OCI-LY7 (cell line): ENCODE data around the gene DCDC2C. TPM values are rescaled to one million over a fixed set of nuclear protein-coding genes. Genes with fewer than 3 reads are reported as not detected.

Experiments
- BruUV-seq: library from RNA; stranded (reverse); fragments of 400-500 nt; replicated peaks from 2 replicates; lab custom pipeline; 2021; lab: Mats Ljungman, UMichigan
- CTCF ChIA-PET: fragments of 300-600 bp; sonication (Branson Sonifier 250); formaldehyde crosslinking; loops from one replicate; lab custom pipeline; 2022; ENCODE audit warnings: antibody characterized with exemption; ENCODE audit not compliant: unreplicated experiment; lab: Charles Lee
- POLR2A ChIA-PET: fragments of 300-600 bp; sonication (Branson Sonifier 250); formaldehyde crosslinking; loops from one replicate; lab custom pipeline; 2022; ENCODE audit warnings: antibody characterized with exemption; lab: Charles Lee
- DNase-seq: peaks from one replicate; pipeline ENCODE4 v3.0.0-alpha.2; 2015; ENCODE audit warnings: low spot score
- H2AFZ ChIP-seq: fragments of 200-600 bp; sonication (generic), shearing (Covaris generic); 2 replicates; pipeline ENCODE4 v1.6.1; 2014; ENCODE audit warnings: mild to moderate bottlenecking, antibody characterized with exemption, low read length, moderate library complexity
- H3K27ac ChIP-seq: fragments of 200-600 bp; sonication (generic); 2 replicates; pipeline ENCODE4 v1.5.1; 2014; ENCODE audit warnings: mixed run types, low read depth, mild to moderate bottlenecking, moderate library complexity, low read length, inconsistent platforms; ENCODE audit not compliant: poor library complexity, severe bottlenecking
- H3K36me3 ChIP-seq: fragments of 200-600 bp; sonication (generic); 2 replicates; pipeline ENCODE4 v1.6.1; 2014; ENCODE audit warnings: mild to moderate bottlenecking, antibody characterized with exemption, low read length, moderate library complexity, mixed read lengths; ENCODE audit not compliant: insufficient read depth
- H3K4me1 ChIP-seq: fragments of 200-600 bp; sonication (generic); 2 replicates; pipeline ENCODE4 v1.5.1; 2014; ENCODE audit warnings: mild to moderate bottlenecking, low read length; ENCODE audit not compliant: insufficient read depth, poor library complexity, severe bottlenecking
- H3K4me2 ChIP-seq: fragments of 200-600 bp; sonication (generic); 2 replicates; pipeline ENCODE4 v1.6.1; 2014; ENCODE audit warnings: mild to moderate bottlenecking, low read length
- H3K4me3 ChIP-seq: fragments of 200-600 bp; sonication (generic); 2 replicates; pipeline ENCODE4 v1.5.1; 2014; ENCODE audit warnings: mild to moderate bottlenecking, low read depth, low read length; ENCODE audit not compliant: poor library complexity, severe bottlenecking
- H3K79me2 ChIP-seq: fragments of 200-600 bp; sonication (generic); 2 replicates; pipeline ENCODE4 v1.6.1; 2016; ENCODE audit warnings: low read depth, mild to moderate bottlenecking, low read length, moderate library complexity, mixed read lengths; ENCODE audit not compliant: insufficient read depth
- H3K9me2 ChIP-seq: fragments of 200-600 bp; sonication (generic); 2 replicates; pipeline ENCODE4 v1.6.1; 2016; ENCODE audit warnings: mild to moderate bottlenecking, low read length, mixed read lengths; ENCODE audit not compliant: insufficient read depth
- H3K9me3 ChIP-seq: fragments of 200-600 bp; sonication (generic); 2 replicates; pipeline ENCODE4 v1.6.1; 2014; ENCODE audit warnings: mild to moderate bottlenecking, mixed run types, low read length, mixed read lengths
- H4K20me1 ChIP-seq: fragments of 200-600 bp; sonication (generic); 2 replicates; pipeline ENCODE4 v1.6.1; 2014; ENCODE audit warnings: mild to moderate bottlenecking, antibody characterized with exemption, low read length, moderate library complexity, mixed read lengths; ENCODE audit not compliant: insufficient read depth
- EZH2phosphoT487 ChIP-seq: fragments of 200-600 bp; sonication (generic); IDR thresholded peaks from 2 replicates; pipeline ENCODE4 v1.6.1; 2018; ENCODE audit warnings: low read depth, borderline replicate concordance, mild to moderate bottlenecking, mixed run types, antibody characterized with exemption, low read length, moderate library complexity, mixed read lengths
- intact Hi-C: fragments of 100-400 bp; cut with micrococcal nuclease; formaldehyde crosslinking; loops from one replicate; pipeline ENCODE4 v1.10.0; 2022; ENCODE audit not compliant: unreplicated experiment
- total RNA-seq, 2 experiments: library from RNA; depleted of rRNA in 1 of 2; stranded (reverse); fragments of >200 nt in 1 of 2; shearing (Covaris generic) in 1 of 2; gene quantifications; 2 replicates each; pipeline ENCODE4 v1.2.3, GENCODE V29; 2014 to 2022
- TF ChIP-seq, protein P1 (sequence below): fragments of 200-600 bp; sonication (generic); conservative IDR thresholded peaks from 2 replicates; pipeline ENCODE4 v1.5.1; 2014; ENCODE audit warnings: mild to moderate bottlenecking, antibody characterized with exemption, low read length, moderate library complexity, mixed read lengths

DCDC2C gene
- total RNA-seq, 2 experiments from 2014 or later: not detected

DNA sequence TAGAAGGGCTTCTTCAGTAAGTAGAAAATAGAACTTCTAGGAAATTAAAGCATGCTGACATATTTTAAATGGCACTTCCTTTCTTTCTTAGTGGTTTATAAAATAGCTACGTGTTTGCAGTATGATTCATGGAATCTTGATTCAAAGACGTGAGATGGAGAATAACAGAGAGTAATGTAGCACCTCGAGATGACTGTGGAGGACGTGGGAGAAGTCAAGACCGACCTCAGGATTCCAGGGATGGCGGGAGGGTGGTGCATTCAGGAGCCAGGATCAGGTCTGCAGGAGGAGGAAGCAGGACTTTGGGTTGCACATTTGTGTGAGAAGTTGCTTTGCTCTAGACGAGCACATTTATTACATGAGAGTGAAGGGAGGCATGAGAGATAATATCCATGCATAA lies 56.0 kb downstream of the DCDC2C start:
- Histone ChIP-seq H3K9me2 (no peaks in the 10 kb centered on the region), H3K4me2 (no peak overlapping the region), H3K4me3 (no peak overlapping the region), H3K36me3 (no peaks in the 10 kb centered on the region), H4K20me1 (no peaks in the 10 kb centered on the region), H2AFZ (no peak overlapping the region), H3K79me2 (no peaks in the 10 kb centered on the region), H3K27ac (no peak overlapping the region), H3K9me3 (no peaks in the 10 kb centered on the region), H3K4me1 (no peaks in the 10 kb centered on the region)
- BruUV-seq: no TSS peak
- no peak for DNase-seq
- ChIA-PET POLR2A (interaction anchor here (0.6 kb wide), 1 partner anchor 635 kb away, joined by 3 read pairs; no protein-coding TSS in a partner anchor), CTCF (no interaction called here)
- TF ChIP-seq, protein P1, sequence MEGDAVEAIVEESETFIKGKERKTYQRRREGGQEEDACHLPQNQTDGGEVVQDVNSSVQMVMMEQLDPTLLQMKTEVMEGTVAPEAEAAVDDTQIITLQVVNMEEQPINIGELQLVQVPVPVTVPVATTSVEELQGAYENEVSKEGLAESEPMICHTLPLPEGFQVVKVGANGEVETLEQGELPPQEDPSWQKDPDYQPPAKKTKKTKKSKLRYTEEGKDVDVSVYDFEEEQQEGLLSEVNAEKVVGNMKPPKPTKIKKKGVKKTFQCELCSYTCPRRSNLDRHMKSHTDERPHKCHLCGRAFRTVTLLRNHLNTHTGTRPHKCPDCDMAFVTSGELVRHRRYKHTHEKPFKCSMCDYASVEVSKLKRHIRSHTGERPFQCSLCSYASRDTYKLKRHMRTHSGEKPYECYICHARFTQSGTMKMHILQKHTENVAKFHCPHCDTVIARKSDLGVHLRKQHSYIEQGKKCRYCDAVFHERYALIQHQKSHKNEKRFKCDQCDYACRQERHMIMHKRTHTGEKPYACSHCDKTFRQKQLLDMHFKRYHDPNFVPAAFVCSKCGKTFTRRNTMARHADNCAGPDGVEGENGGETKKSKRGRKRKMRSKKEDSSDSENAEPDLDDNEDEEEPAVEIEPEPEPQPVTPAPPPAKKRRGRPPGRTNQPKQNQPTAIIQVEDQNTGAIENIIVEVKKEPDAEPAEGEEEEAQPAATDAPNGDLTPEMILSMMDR: no peak
- TF ChIP-seq EZH2phosphoT487: no peak
- intact Hi-C loops: no loop called here

DNA sequence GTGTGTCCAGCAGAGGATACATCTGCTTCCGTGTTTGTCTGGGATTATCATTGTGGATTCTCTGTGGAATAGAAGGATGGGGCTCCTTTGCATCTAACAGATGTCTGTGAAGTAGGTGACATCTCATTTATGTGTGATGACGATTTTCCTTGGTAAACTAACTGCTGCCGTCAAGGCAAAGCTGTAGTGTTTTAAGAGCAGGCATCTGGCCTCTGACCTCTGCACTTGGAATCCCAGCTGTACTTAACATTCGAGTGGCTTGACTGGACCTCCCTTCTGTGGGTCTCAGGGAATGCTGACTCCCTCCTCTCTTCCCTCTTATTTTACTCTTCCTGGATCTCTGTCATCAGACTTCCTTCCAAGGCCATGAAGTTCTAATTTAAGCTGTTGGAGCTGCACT lies 56.4 kb downstream of the DCDC2C start:
- Histone ChIP-seq H3K79me2 (no peaks in the 10 kb centered on the region), H3K9me3 (no peaks in the 10 kb centered on the region), H3K9me2 (no peaks in the 10 kb centered on the region), H3K4me3 (no peak overlapping the region), H3K4me1 (no peaks in the 10 kb centered on the region), H4K20me1 (no peaks in the 10 kb centered on the region), H3K36me3 (no peaks in the 10 kb centered on the region), H2AFZ (no peak overlapping the region), H3K4me2 (no peak overlapping the region), H3K27ac (no peak overlapping the region)
- BruUV-seq: no TSS peak
- no peak for TF ChIP-seq EZH2phosphoT487
- TF ChIP-seq, protein P1: no peak
- ChIA-PET POLR2A (interaction anchor here (0.6 kb wide), 1 partner anchor 636 kb away, joined by 3 read pairs; no protein-coding TSS in a partner anchor), CTCF (no interaction called here)
- intact Hi-C loops: no loop called here
- no peak for DNase-seq

DNA sequence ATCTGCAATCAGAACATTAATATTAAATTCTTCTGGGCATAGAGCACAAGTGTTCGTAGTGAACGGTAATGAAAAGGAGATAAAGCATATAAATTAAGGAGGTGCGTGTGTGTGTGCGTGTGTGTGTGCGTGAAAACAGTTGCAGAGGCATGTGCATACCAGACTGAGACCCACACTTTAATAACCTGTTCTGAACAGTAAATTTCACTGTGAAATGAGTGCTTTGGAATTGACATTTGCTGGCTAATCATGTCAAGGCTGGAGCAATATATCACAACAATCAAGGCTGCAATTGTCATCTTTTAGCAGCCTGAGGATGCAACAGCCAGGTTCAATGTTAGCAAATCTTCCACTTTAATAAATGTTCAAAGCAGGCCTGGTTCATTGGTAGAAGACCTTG lies 57.9 kb downstream of the DCDC2C start:
- Histone ChIP-seq H3K9me2 (no peaks in the 10 kb centered on the region), H3K36me3 (no peaks in the 10 kb centered on the region), H2AFZ (no peak overlapping the region), H3K27ac (no peak overlapping the region), H4K20me1 (no peaks in the 10 kb centered on the region), H3K4me2 (no peak overlapping the region), H3K9me3 (no peaks in the 10 kb centered on the region), H3K4me3 (no peak overlapping the region), H3K4me1 (no peaks in the 10 kb centered on the region), H3K79me2 (no peaks in the 10 kb centered on the region)
- DNase-seq: no peak
- intact Hi-C loops: no loop called here
- ChIA-PET POLR2A (interaction anchor here (0.5 to 1.0 kb wide), 4 partner anchors 13 to 883 kb away, joined by 3 to 5 read pairs (median 3); no protein-coding TSS in a partner anchor), CTCF (no interaction called here)
- TF ChIP-seq, protein P1: no peak
- TF ChIP-seq EZH2phosphoT487: no peak
- no TSS peak for BruUV-seq
